Measurements from ENCODE around the gene SPANXN5. TPM values are rescaled to one million over a fixed set of nuclear protein-coding genes. Genes with fewer than 3 reads are reported as not detected.
"Not testable (repeated sequence)": the region's sequence is repeated elsewhere in the genome, so short reads cannot be mapped to it uniquely, and the experiment has no call there.

The SPANXN5 gene
- total RNA-seq (not detected), polyA plus RNA-seq (not detected)

DNA sequence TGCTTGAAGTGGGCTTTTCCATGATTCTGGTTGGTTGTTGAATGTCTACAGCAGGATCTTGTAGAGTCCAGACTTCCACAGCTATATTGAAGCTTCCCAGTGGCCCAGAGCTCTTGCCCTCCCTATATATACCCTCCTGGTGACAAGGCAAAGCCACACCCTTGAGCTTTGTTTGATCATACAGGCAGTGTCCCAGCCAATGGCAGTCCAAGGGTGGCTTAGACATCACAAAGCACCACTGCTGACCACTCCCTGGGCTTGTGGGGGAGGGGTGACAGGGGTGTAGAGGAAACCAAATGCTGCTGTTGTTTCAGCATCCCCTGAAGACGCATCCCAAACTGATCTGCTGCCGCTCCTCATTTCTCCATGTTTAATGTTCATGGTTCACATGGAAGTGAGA is at the start of gene SPANXN5:
TSS of gene SPANXN5 (minus strand) at position 101 of the 400 bp plus-strand sequence. CDS start at position 22, 79 bp downstream.
- H3K27me3 ChIP-seq; intact Hi-C loops (cut with DNase I); H3K4me1 ChIP-seq; DNase-seq; H3K9me3 ChIP-seq; H3K4me3 ChIP-seq; H3K27ac ChIP-seq; H3K36me3 ChIP-seq: not testable (repeated sequence)
- 84 to 87% methylated on average over 2 of the region's 2 CpGs for WGBS, 2 donors

- 86 to 88% methylated on average over 3 of the region's 3 CpGs for WGBS, 2 donors
- H3K27ac ChIP-seq; H3K27me3 ChIP-seq; H3K9me3 ChIP-seq; H3K36me3 ChIP-seq; H3K4me1 ChIP-seq; H3K4me3 ChIP-seq; intact Hi-C loops (cut with DNase I); DNase-seq: not testable (repeated sequence)
Measured at GRCh38 chrX:52843619-52844018, 46.4 kb upstream of the SPANXN5 start.

DNA sequence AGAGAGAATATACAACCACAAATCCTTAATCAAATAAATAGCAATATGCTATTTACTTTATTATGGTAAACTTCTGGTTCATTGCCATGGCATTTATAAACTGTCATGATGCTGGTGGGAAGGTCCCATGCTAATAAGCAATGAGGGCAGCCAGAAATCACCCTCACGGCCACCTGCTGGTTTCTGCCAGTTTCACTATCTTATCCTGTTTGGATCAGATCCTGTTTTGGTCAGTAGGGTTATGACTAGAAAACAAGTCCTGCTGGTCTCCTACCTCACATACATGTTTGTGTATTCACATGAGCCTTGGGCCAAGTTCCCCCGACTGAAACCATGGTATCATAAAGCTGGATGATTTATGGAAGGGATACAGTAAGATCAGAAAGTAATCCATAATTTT is 41.9 kb upstream of the SPANXN5 start:
- DNase-seq = no peak
- Histone ChIP-seq H3K9me3 (no peaks in the 10 kb centered on the region), H3K27me3 (no peaks in the 10 kb centered on the region), H3K4me3 (no peak overlapping the region), H3K27ac (no peak overlapping the region), H3K36me3 (no peaks in the 10 kb centered on the region), H3K4me1 (no peaks in the 10 kb centered on the region)
- TF ChIP-seq, protein P1, sequence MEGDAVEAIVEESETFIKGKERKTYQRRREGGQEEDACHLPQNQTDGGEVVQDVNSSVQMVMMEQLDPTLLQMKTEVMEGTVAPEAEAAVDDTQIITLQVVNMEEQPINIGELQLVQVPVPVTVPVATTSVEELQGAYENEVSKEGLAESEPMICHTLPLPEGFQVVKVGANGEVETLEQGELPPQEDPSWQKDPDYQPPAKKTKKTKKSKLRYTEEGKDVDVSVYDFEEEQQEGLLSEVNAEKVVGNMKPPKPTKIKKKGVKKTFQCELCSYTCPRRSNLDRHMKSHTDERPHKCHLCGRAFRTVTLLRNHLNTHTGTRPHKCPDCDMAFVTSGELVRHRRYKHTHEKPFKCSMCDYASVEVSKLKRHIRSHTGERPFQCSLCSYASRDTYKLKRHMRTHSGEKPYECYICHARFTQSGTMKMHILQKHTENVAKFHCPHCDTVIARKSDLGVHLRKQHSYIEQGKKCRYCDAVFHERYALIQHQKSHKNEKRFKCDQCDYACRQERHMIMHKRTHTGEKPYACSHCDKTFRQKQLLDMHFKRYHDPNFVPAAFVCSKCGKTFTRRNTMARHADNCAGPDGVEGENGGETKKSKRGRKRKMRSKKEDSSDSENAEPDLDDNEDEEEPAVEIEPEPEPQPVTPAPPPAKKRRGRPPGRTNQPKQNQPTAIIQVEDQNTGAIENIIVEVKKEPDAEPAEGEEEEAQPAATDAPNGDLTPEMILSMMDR (IDR thresholded peaks at IDR 0.05) = no peak
- no peak for TF ChIP-seq POLR2A (IDR thresholded peaks at IDR 0.05)
- TF ChIP-seq POLR2AphosphoS5 (IDR thresholded peaks at IDR 0.05) = no peak
- TF ChIP-seq EP300 (IDR thresholded peaks at IDR 0.05) = no peak
- intact Hi-C loops (cut with DNase I) = no loop called here
- 14 to 54% methylated on average over 2 of the region's 2 CpGs for WGBS, 2 donors

DNA sequence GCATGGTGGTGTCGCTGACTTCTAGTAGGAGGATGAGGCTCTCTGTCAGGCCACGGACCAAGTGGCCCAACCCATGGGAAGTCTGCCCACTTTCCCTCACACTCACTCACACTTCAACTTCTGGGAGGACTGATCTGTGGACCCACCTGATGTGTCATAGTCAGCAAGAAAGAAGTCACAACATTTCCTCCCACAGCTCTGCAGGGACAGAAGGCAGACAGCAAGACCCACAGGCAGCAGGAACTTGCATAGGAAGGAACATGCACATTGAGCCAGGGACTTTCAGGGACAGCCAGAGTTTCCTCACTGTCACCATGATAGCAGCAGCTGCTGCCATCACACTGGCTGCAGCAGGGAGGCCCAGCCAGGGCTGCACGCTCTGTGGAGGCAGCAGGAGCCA is 33.3 kb upstream of the SPANXN5 start:
- TF ChIP-seq, protein P1 (IDR thresholded peaks at IDR 0.05) = no peak
- TF ChIP-seq POLR2A (IDR thresholded peaks at IDR 0.05) = no peak
- no peak for TF ChIP-seq POLR2AphosphoS5 (IDR thresholded peaks at IDR 0.05)
- DNase-seq = no peak
- intact Hi-C loops (cut with DNase I) = no loop called here
- Histone ChIP-seq H3K9me3 (no peaks in the 10 kb centered on the region), H3K27ac (no peak overlapping the region), H3K36me3 (no peaks in the 10 kb centered on the region), H3K27me3 (no peaks in the 10 kb centered on the region), H3K4me3 (no peak overlapping the region), H3K4me1 (no peaks in the 10 kb centered on the region)
- WGBS, 2 donors = 64 to 67% methylated on average over 3 of the region's 3 CpGs

DNA sequence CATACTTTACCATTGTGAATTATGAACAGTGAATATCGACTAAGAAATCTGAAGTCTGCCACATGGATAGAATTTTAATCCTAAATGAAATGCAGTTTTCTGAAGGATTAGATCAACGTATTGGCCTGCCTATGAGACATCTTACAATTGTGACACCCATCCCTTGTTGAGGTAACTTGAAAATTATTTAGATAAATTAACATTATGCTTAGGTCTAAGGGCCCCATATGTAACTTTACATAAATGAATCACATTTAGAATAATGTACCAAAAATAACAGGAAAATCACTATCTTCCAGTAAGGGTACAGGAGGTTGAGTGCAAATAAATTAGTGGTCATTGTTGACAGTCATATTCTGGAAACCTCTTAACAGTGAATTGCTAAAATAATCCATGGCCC is 27.4 kb upstream of the SPANXN5 start:
- Histone ChIP-seq H3K27ac (no peak overlapping the region), H3K9me3 (no peaks in the 10 kb centered on the region), H3K36me3 (no peaks in the 10 kb centered on the region), H3K27me3 (no peaks in the 10 kb centered on the region), H3K4me3 (no peak overlapping the region), H3K4me1 (no peaks in the 10 kb centered on the region)
- WGBS, 2 donors = 38 to 73% methylated on average over 2 of the region's 2 CpGs
- no peak for DNase-seq
- intact Hi-C loops (cut with DNase I) = no loop called here
- TF ChIP-seq POLR2AphosphoS5 (IDR thresholded peaks at IDR 0.05) (no peak), POLR2A (IDR thresholded peaks at IDR 0.05) (no peak), EP300 (IDR thresholded peaks at IDR 0.05) (no peak)
- TF ChIP-seq, protein P1 (IDR thresholded peaks at IDR 0.05) = no peak

GRCh38 chrX:52821079-52821760 is 24.0 kb upstream of the SPANXN5 start:
- no peak overlapping the region for H3K4me3 ChIP-seq
- 84 to 89% methylated on average over 11 of the region's 11 CpGs for WGBS, 2 donors
- no peaks in the 10 kb centered on the region for H3K4me1 ChIP-seq
- TF ChIP-seq, protein P1 (IDR thresholded peaks at IDR 0.05) = no peak
- TF ChIP-seq EP300 (IDR thresholded peaks at IDR 0.05) (no peak), POLR2A (IDR thresholded peaks at IDR 0.05) (no peak), POLR2AphosphoS5 (IDR thresholded peaks at IDR 0.05) (no peak)
- no peaks in the 10 kb centered on the region for H3K36me3 ChIP-seq
- no peak overlapping the region for H3K27ac ChIP-seq
- no peaks in the 10 kb centered on the region for H3K27me3 ChIP-seq
- intact Hi-C loops (cut with DNase I) = no loop called here
- DNase-seq = no peak
- no peaks in the 10 kb centered on the region for H3K9me3 ChIP-seq

Measured in sigmoid colon (tissue), 7 donors.